Vagina (tissue), 2 donors: ENCODE measurements around the gene RAD23A. TPM values are rescaled to one million over a fixed set of nuclear protein-coding genes. Genes with fewer than 3 reads are reported as not detected.

Experiments used
- DNase-seq, 2 donors: peaks; one replicate each; pipeline ENCODE4 v3.0.0-alpha.2; 2017; ENCODE audit errors: extremely low spot score in 2 of 2
- H3K27ac ChIP-seq: fragments of 200-600 bp; sonication (generic); one replicate; pipeline ENCODE4 v1.5.1; 2019
- H3K27me3 ChIP-seq: fragments of 200-600 bp; sonication (generic); one replicate; pipeline ENCODE4 v1.5.1; 2019
- H3K36me3 ChIP-seq, 2 donors: fragments of 200-600 bp; sonication (generic); one replicate each; pipeline ENCODE4 v1.5.1; 2017 to 2019
- H3K4me1 ChIP-seq: fragments of 200-600 bp; sonication (generic); one replicate; pipeline ENCODE4 v1.5.1; 2019
- H3K4me3 ChIP-seq, 2 donors: fragments of 200-600 bp; sonication (generic); 1 replicate in 1 of 2; 2 replicates in 1 of 2; pipeline ENCODE4 v1.5.1; 2016 to 2019
- H3K9me3 ChIP-seq: fragments of 200-600 bp; sonication (generic); one replicate; pipeline ENCODE4 v1.5.1; 2019
- POLR2A ChIP-seq, 2 donors: fragments of 450-650 bp; IDR thresholded peaks; one replicate each; pipeline ENCODE4 v1.6.1; 2017; ENCODE audit warnings: antibody characterized with exemption in 2 of 2, mild to moderate bottlenecking in 2 of 2, moderate library complexity in 2 of 2
- POLR2AphosphoS5 ChIP-seq, 2 donors: sonication (generic); formaldehyde crosslinking; IDR thresholded peaks; one replicate each; pipeline ENCODE4 v1.9.0; 2017; ENCODE audit warnings: antibody characterized with exemption in 2 of 2, mild to moderate bottlenecking in 2 of 2, low read depth in 1 of 2; ENCODE audit not compliant: insufficient read depth in 1 of 2
- intact Hi-C: fragments of 100-400 bp; cut with DNase I; formaldehyde crosslinking; loops from one replicate; pipeline ENCODE4 v1.15.1; 2023
- total RNA-seq: library from RNA; depleted of rRNA; stranded (reverse); fragments of >200 nt; gene quantifications from one replicate; pipeline ENCODE4 v1.2.3, GENCODE V29; 2016
- TF ChIP-seq, protein P1 (sequence below), 3 experiments: fragments of 450-650 bp in 2 of 3; fragments of 200-600 bp in 1 of 3; sonication (generic) in 1 of 3; IDR thresholded peaks; one replicate each; pipeline ENCODE4 v1.5.1; 2017 to 2019; ENCODE audit warnings: antibody characterized with exemption in 3 of 3, mild to moderate bottlenecking in 2 of 3, moderate library complexity in 2 of 3

RAD23A gene
- total RNA-seq, 1 donor from 2014 or later: 85.9 TPM

DNA sequence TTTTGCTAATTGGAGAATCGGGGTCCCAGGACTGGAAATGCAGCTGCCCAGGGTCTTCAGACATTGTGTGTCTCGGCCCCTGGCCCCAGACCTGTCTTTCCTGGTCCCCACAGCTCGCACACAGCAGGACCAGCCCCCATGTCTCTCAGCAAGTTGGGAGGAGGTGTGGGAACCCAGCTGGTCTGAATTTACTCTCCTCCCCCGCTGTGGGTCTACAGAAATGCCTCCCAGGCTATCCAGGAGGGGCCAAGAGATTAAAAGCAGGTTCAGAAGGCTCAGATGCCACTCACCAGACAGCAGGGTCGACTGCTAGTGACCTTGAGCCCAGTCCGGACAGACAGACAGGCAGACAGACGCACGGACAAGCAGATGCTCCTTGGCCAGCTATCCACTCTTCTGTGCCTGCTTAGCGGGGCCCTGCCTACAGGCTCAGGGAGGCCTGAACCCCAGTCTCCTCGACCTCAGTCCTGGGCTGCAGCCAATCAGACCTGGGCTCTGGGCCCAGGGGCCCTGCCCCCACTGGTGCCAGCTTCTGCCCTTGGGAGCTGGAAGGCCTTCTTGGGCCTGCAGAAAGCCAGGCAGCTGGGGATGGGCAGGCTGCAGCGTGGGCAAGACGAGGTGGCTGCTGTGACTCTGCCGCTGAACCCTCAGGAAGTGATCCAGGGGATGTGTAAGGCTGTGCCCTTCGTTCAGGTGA, 23.8 kb downstream of the RAD23A start, which contains the start of gene DAND5:
Gene DAND5, plus strand, starts transcription at position 285 of the 697 bp plus-strand sequence. Its CDS starts 85 bp downstream, at position 370.
- Histone ChIP-seq H3K9me3 (no peaks in the 10 kb centered on the region), H3K4me3 (no peak within 1 kb of the TSS), H3K4me1 (peaks cover 5% of the 10 kb centered on the region), H3K36me3 (no peaks in the 10 kb centered on the region), H3K27me3 (no peaks in the 10 kb centered on the region), H3K27ac (no peak within 1 kb of the TSS)
- intact Hi-C loops: no loop called here
- no peak for DNase-seq
- TF ChIP-seq POLR2AphosphoS5 (IDR thresholded peaks at IDR 0.05; ENCODE audit: insufficient read depth in 1 of 2, low read depth in 1 of 2) (no peak), POLR2A (IDR thresholded peaks at IDR 0.05) (no peak)
- TF ChIP-seq, protein P1, sequence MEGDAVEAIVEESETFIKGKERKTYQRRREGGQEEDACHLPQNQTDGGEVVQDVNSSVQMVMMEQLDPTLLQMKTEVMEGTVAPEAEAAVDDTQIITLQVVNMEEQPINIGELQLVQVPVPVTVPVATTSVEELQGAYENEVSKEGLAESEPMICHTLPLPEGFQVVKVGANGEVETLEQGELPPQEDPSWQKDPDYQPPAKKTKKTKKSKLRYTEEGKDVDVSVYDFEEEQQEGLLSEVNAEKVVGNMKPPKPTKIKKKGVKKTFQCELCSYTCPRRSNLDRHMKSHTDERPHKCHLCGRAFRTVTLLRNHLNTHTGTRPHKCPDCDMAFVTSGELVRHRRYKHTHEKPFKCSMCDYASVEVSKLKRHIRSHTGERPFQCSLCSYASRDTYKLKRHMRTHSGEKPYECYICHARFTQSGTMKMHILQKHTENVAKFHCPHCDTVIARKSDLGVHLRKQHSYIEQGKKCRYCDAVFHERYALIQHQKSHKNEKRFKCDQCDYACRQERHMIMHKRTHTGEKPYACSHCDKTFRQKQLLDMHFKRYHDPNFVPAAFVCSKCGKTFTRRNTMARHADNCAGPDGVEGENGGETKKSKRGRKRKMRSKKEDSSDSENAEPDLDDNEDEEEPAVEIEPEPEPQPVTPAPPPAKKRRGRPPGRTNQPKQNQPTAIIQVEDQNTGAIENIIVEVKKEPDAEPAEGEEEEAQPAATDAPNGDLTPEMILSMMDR (IDR thresholded peaks at IDR 0.05): no peak

DNA sequence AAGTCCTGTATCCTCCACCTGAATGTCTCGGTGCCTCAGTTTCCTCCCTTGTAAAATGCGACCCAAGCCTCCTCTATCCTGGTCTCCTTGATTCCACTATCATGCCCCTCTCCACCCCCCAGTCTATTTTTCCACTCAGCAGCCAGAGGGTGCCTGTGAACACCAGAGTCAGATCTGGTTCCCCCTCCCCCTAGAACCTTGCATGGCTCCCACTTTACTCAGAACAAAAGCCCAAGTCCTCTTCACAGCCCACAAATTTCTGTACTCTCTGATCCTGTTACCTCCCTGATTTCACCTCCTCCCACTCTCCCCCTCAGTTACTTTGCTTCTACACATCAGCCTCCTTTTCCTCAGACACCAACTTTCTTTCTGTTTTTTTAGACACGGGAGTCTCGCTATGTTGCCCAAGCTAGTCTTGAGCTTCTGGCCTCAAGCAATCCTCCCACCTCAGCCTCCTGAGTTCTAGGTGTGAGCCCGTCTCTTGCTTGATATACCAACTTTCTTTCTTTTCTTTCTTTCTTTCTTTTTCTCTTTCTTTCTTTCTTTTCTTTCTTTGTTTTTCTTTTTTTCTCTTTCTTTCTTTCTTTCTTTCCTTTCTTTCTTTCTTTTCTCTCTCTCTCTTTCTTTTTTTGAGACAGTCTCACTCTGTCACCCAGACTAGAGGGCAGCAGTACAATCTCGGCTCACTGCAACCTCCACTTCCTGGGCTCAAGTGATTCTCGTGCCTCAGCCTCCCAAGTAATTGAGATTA, 24.6 kb downstream of the RAD23A start:
- H3K27me3 ChIP-seq: no peaks in the 10 kb centered on the region
- no peak for DNase-seq
- peaks cover 5% of the 10 kb centered on the region for H3K4me1 ChIP-seq
- no peaks in the 10 kb centered on the region for H3K9me3 ChIP-seq
- H3K36me3 ChIP-seq: no peaks in the 10 kb centered on the region
- intact Hi-C loops: no loop called here
- TF ChIP-seq POLR2AphosphoS5 (IDR thresholded peaks at IDR 0.05; ENCODE audit: insufficient read depth in 1 of 2, low read depth in 1 of 2) (no peak), POLR2A (IDR thresholded peaks at IDR 0.05) (no peak)
- TF ChIP-seq, protein P1 (IDR thresholded peaks at IDR 0.05): no peak
- H3K27ac ChIP-seq: no peak overlapping the region
- H3K4me3 ChIP-seq: no peak overlapping the region

DNA sequence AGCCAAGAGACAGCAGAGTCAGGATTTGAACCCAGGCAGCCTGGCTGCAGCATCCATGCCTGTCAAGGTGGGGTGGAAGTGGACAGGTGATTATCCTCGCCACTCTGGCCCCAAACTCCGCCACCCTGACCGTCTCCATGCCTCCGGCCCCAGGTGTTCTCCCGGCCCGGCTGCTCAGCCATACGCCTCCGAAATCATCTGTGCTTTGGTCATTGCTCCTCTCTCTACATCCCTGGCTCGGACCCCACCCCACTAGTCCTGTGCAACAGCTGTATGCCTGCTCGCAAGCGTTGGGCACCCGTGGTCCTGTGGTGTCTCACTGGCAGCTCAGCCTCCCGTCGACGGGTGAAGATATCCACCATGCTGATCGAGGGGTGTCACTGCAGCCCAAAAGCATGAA, 27.6 kb downstream of the RAD23A start:
- intact Hi-C loops: no loop called here
- H3K4me3 ChIP-seq: no peak overlapping the region
- TF ChIP-seq, protein P1 (IDR thresholded peaks at IDR 0.05): no peak
- TF ChIP-seq POLR2A (IDR thresholded peaks at IDR 0.05) (no peak), POLR2AphosphoS5 (IDR thresholded peaks at IDR 0.05; ENCODE audit: insufficient read depth in 1 of 2, low read depth in 1 of 2) (no peak)

DNA sequence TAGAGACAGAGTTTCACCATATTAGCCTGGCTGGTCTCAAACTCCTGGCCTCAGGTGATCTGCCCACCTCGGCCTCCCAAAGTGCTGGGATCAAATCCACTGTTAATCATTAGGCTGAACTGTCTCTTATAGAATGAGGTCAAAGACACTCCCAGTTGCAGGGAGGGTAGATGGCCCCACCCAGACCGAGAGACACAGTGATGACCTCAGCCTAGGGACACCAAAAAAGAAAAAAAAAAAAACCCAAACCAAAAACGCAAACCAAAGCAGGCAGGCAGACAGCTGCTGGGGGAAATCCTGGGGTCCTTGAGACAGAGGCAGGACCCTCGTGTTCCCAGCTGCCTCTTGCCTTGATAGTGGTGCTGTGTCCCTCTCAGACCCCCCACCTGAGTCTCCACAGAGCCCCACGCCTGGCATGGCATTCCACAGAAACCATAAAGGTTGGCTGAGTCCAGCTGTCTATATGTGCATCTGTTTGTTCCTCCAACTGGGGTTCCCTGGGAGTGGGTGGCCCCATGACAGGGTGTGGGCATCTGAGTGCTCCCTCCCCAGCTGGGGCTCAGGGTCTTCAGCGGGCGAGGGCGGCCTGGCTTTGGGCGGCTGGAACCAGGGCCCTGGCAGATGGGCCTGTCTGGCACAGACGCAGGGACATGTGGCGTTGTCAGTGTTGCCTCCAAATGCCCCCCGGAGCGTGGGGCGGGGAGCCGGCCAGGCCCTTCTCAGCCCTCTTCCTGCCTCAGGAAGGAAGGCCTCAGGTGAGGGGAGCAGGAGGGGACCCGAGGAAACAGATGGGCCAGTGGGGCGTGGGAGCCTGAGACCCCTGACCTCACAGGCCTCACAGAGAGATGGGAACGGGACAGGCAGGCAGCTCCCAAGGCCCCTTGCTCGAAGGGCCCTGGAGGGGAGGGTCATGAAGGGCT, 28.9 kb downstream of the RAD23A start:
- H3K4me1 ChIP-seq: peaks cover 2% of the 10 kb centered on the region
- no peak for TF ChIP-seq POLR2A (IDR thresholded peaks at IDR 0.05)
- TF ChIP-seq POLR2AphosphoS5 (IDR thresholded peaks at IDR 0.05; ENCODE audit: insufficient read depth in 1 of 2, low read depth in 1 of 2): no peak
- TF ChIP-seq, protein P1 (IDR thresholded peaks at IDR 0.05): no peak
- no peak overlapping the region for H3K4me3 ChIP-seq
- no peak for DNase-seq
- no peaks in the 10 kb centered on the region for H3K36me3 ChIP-seq
- no peaks in the 10 kb centered on the region for H3K27me3 ChIP-seq
- intact Hi-C loops: no loop called here
- H3K9me3 ChIP-seq: no peaks in the 10 kb centered on the region
- H3K27ac ChIP-seq: no peak overlapping the region

More for the DNA sequence above, 27.6 kb downstream of the RAD23A start:
- Histone ChIP-seq H3K4me1 (peaks cover 5% of the 10 kb centered on the region), H3K27ac (no peak overlapping the region), H3K27me3 (no peaks in the 10 kb centered on the region), H3K36me3 (no peaks in the 10 kb centered on the region), H3K9me3 (no peaks in the 10 kb centered on the region)
- no peak for DNase-seq
